ENCODE results near the gene CABLES1. TPM values are rescaled to one million over a fixed set of nuclear protein-coding genes. Genes with fewer than 3 reads are reported as not detected.

Gene CABLES1
- total and polyA plus RNA-seq, 2 experiments from 2014 or later: 1.3 to 8.9 TPM

GRCh38 chr18:23302851-23303527, 167.7 kb downstream of the CABLES1 start:
- Histone ChIP-seq H3K9ac (peak overlapping the region; percentile 69), H3K9me2 (ENCODE audit: insufficient read depth) (no peaks in the 10 kb centered on the region), H3K79me2 (ENCODE audit: insufficient read depth) (no peaks in the 10 kb centered on the region), H3K27ac (peak overlapping the region; percentile 94), H3K9me3 (ENCODE audit: low read depth) (no peaks in the 10 kb centered on the region), H3K4me2 (ENCODE audit: unreplicated experiment) (peak overlapping the region; percentile 78), H2AFZ (peak overlapping the region; percentile 54), H3F3A (ENCODE audit: insufficient read depth) (peaks cover 27% of the 10 kb centered on the region), H3K36me3 (ENCODE audit: low read depth) (no peaks in the 10 kb centered on the region), H3K4me1 (ENCODE audit: insufficient read depth) (peaks cover 32% of the 10 kb centered on the region), H4K20me1 (ENCODE audit: insufficient read depth) (no peaks in the 10 kb centered on the region), H3K4me3 (0 out of 2 replicates have a peak overlapping the region, but pooled peaks have one; percentile 23), H3K27me3 (replicated peaks; ENCODE audit: insufficient read depth) (no peaks in the 10 kb centered on the region)
- DNase-seq: peak; percentile 89
- TF ChIP-seq EZH2 (IDR thresholded peaks at IDR 0.05; ENCODE audit: insufficient read depth, poor library complexity, severe bottlenecking) (no peak), EZH2phosphoT487 (IDR thresholded peaks at IDR 0.05; ENCODE audit: insufficient read depth, low read depth) (no peak)
- in situ Hi-C loops (cut with MboI): no loop called here
- 10 to 13% methylated on average over 8 of the region's 8 CpGs for WGBS, 2 experiments (ENCODE audit: low coverage in 1 of 2, low lambda C conversion rate in 2 of 2, missing lambda C conversion rate in 2 of 2)

GRCh38 chr18:23306822-23307221, 171.5 kb downstream of the CABLES1 start:
- no peaks in the 10 kb centered on the region for H3K27me3 ChIP-seq (replicated peaks; ENCODE audit: insufficient read depth)
- in situ Hi-C loops (cut with MboI): no loop called here

DNA sequence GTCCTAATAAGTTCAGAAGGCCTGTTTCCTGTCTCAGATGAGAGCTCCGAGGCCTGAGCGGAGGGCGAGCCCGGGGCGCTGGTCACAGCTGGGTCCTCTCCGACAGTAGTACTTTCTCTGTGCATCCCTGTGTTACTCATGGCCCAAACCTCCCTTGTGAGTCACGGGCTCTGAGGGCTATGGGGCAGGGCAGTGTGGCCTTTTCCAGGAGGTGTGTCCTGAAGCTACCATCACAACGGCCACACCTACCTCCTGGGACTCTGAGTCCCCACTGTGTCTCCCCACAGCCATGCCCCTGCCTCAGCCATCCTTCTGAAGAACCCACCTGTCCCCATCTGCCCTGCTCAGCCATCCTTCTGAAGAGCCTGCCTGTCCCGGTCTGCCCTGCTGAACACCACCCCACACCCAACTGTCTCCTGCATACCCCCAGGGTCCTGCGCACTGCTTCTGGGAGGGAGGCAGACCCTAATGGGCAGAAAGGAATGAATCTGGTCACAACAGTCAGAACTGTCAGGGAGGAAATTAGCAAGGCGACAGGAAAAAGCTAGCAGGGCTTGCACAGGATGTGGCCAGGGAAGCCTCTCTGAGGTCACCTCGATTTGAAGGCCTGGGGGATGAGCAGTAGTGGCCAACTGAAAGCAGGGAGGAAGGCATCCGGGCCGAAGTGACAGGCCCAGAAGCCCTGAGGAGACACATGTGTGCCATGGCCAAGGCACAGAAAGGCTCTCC, 172.4 kb downstream of the CABLES1 start:
- peak overlapping the region; percentile 27 for H3K4me2 ChIP-seq (ENCODE audit: unreplicated experiment)
- H2AFZ ChIP-seq: no peak overlapping the region
- H3K9me2 ChIP-seq (ENCODE audit: insufficient read depth): no peaks in the 10 kb centered on the region
- H3K36me3 ChIP-seq (ENCODE audit: low read depth): no peaks in the 10 kb centered on the region
- H3K79me2 ChIP-seq (ENCODE audit: insufficient read depth): no peaks in the 10 kb centered on the region
- H4K20me1 ChIP-seq (ENCODE audit: insufficient read depth): no peaks in the 10 kb centered on the region
- no peak overlapping the region for H3K9ac ChIP-seq
- no peak overlapping the region for H3K4me3 ChIP-seq
- H3K4me1 ChIP-seq (ENCODE audit: insufficient read depth): peaks cover 41% of the 10 kb centered on the region
- H3K27me3 ChIP-seq (replicated peaks; ENCODE audit: insufficient read depth): no peaks in the 10 kb centered on the region
- H3K9me3 ChIP-seq (ENCODE audit: low read depth): no peaks in the 10 kb centered on the region
- in situ Hi-C loops (cut with MboI): no loop called here
- peak; percentile 80 for DNase-seq
- peaks cover 22% of the 10 kb centered on the region for H3F3A ChIP-seq (ENCODE audit: insufficient read depth)
- H3K27ac ChIP-seq: peak overlapping the region; percentile 25; the same call in 1 of the 2 replicates
- WGBS, 2 experiments (ENCODE audit: low coverage in 1 of 2, low lambda C conversion rate in 2 of 2, missing lambda C conversion rate in 2 of 2): 48 to 52% methylated on average over 14 of the region's 14 CpGs
- TF ChIP-seq EZH2 (IDR thresholded peaks at IDR 0.05; ENCODE audit: insufficient read depth, poor library complexity, severe bottlenecking): no peak
- TF ChIP-seq EZH2phosphoT487 (IDR thresholded peaks at IDR 0.05; ENCODE audit: insufficient read depth, low read depth): no peak

More at GRCh38 chr18:23306822-23307221, 171.5 kb downstream of the CABLES1 start:
- H3K36me3 ChIP-seq (ENCODE audit: low read depth): no peaks in the 10 kb centered on the region
- no peak overlapping the region for H2AFZ ChIP-seq
- no peak overlapping the region for H3K9ac ChIP-seq
- no peak overlapping the region for H3K4me3 ChIP-seq
- H3K4me2 ChIP-seq (ENCODE audit: unreplicated experiment): no peak overlapping the region
- 96 to 98% methylated on average over 6 of the region's 6 CpGs for WGBS, 2 experiments (ENCODE audit: low coverage in 1 of 2, low lambda C conversion rate in 2 of 2, missing lambda C conversion rate in 2 of 2)
- no peak overlapping the region for H3K27ac ChIP-seq
- no peaks in the 10 kb centered on the region for H3K79me2 ChIP-seq (ENCODE audit: insufficient read depth)
- DNase-seq: no peak
- no peaks in the 10 kb centered on the region for H3K9me3 ChIP-seq (ENCODE audit: low read depth)
- H3F3A ChIP-seq (ENCODE audit: insufficient read depth): peaks cover 26% of the 10 kb centered on the region
- H4K20me1 ChIP-seq (ENCODE audit: insufficient read depth): no peaks in the 10 kb centered on the region
- no peak for TF ChIP-seq EZH2phosphoT487 (IDR thresholded peaks at IDR 0.05; ENCODE audit: insufficient read depth, low read depth)
- TF ChIP-seq EZH2 (IDR thresholded peaks at IDR 0.05; ENCODE audit: insufficient read depth, poor library complexity, severe bottlenecking): no peak
- no peaks in the 10 kb centered on the region for H3K9me2 ChIP-seq (ENCODE audit: insufficient read depth)
- peaks cover 43% of the 10 kb centered on the region for H3K4me1 ChIP-seq (ENCODE audit: insufficient read depth)

Other genes with a start within 250 kb of the CABLES1 start
- gene RBBP8, start 202.2 kb upstream of the CABLES1 start, total RNA-seq (2014; rRNA removed; shearing (Covaris generic)): 34.9 and 45.2 TPM in 2 replicates
- gene RBBP8, start 202.2 kb upstream of the CABLES1 start, polyA plus RNA-seq (2016; fragmentation: Nextera tagmentation; extraction: Ambion mirVana): 26.9 and 27.1 TPM in 2 replicates

Measured in GM23248 (cell line).